Activated gamma-delta T cell treated with anti-CD3 and anti-CD28 coated beads, Interleukin-2, amount 50 U/mL, for 16 hours (primary cell): ENCODE data around the gene CRACR2A.

Experiments used
- DNase-seq: peaks from one replicate; pipeline ENCODE4 v3.0.0-alpha.2; 2020; ENCODE audit warnings: low read depth

Gene CRACR2A

DNA sequence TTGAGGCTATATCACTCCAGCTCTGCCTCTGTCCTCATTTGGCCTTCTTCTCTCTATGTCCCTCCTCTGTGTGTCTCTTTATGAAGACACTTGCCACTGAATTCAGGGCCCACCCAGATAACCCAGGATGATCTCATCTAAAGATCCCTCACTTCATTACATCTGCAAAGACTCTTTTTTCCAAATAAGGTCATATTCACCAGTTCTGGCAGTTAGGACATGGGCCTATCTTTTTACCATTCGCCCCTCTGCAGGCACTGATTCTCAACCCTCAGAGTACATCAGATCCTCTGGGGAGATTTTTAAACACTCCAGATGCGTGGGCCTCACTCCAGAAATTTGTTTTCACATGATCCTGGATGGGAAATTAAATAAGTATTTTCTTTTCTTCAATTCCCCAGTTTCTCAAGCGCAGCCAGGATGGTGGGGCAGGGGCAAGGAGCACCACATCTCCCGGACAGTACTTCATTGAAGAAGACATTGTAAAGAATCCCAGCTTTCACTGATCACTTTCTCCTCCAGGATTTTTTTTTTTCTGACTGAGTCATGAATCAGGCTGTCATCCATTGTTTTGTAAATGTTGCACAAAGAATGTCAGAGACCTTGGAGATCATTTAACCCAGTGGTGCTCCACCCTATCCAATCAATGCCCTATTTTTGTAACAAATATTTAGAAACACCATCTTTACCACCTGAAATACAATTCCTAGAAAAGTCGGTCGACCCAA lies 27.4 kb downstream of the CRACR2A start:
- no peak for DNase-seq

DNA sequence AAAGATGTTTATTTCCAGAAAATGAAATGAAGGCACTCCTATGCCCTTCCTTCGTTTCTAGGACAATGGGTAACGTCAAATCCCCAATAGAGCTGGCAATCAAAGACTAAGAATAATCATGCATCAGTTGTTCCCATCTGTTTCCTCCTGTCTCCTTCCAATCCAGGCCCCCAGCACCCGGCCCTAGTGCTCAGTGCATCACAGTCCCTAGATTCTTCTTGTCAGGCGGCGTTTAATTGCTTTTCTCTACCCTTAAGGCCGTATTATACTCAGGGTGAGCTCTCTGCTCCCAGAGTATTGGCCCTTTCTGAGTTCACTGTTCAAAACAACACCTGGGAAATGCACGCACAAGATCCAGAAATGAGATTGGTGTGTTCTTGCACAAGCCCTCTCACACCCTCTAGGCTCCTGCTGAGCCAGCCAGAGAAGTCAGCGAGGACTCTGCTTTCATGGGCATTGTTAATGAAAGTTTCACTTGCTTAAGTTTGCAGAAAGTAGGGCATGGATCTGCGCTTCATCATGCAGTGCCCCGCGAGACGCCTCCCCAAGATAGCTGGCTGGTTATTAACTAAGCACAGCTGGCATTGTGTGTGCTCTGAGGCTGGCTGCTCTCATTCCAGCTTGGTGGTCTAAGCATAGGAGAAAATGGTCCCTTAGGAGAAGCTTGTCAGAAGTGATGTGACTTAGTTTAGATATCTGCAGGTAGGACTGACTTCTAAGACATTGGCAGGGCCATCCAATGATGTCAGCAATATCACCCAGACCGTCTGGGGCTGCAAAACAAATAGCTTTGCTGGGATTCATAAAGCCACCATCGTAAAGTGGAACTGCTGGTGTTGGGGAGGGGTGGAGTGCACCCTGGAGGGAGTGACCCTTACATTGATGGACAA lies 28.7 kb downstream of the CRACR2A start:
- no peak for DNase-seq

DNA sequence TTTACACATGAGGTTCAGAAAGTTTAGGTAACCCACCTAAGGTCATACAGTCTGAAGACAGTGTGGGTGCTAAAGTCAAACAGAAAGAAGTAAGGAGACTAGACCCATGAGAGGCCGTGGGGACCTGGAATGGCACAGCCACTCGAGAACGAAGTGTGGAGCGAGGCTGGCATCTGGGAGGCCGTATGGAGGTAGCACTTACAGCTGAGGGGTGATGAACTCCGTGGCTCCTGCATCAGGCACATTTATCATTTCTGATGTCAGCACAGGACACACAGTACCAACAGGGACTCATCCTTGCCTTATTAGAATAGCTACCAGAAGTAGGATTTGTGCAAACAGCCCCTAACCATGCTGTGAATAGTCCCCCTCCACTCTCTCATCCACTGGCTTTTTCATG lies 30.5 kb downstream of the CRACR2A start:
- DNase-seq: no peak

DNA sequence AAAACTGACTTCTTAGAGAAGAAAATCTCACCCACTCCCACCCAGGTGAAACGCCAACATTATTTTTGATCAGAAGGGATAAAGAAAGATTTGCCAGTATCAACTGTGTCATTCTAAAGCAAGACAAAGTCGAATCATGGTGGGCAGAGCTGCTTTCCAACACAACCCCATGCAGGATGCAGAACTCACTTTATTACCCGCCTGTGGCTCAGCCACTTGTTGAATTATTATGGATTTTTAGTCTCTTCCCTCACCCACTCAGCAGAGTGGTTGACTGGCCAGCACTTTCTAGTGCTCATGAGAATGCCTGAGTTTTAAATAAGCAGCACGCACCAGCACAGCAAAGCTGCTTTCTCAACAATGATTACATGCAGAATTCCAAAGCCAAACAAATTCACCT lies 32.1 kb downstream of the CRACR2A start:
- DNase-seq: no peak

DNA sequence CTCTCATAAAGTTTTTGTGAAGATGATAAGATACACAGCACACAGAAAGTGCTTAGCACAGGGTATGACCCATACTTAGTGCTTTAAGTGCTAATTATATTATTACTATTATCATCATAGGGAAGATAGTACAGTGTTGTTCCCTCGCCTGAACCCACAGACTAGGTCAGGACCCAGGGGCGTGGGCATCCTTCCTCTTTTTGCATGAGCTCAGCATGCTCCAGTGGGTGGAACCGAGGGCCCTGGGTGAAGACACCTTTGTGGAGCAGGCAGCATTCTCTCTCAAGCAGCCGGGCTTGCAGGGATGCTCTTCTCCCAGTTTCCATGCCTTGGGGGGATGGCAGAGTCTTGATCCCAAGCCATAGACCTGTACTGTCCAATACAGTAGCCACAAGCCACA lies 34.8 kb downstream of the CRACR2A start:
- no peak for DNase-seq

DNA sequence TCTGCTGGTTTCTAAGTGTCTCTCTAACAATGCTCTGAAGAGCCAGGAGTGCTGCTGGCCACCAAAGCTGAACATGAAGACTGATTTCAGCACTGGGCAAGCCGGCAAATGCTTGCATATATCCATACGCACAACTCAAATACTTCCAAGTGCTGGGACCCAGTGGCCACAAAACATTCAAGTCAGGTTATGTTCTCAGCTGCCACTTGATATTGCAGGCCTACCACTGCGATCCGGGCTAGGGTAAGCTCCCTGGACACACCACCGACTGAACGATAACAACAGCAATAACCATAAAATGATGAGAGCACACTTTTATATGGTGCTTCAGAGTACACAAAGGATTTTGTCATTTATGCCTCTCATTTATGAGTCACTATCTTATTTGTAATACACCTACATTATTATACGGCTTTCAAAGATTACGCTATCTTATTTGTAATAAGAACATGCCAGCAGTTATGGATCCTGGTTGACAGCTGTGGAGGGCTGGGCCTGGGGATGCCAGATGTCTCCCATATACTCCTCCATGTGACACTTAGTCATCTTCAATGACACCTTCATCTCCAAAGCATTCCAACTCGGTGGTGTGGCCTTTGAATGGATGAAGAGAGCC lies 35.5 kb downstream of the CRACR2A start:
- DNase-seq: no peak

DNA sequence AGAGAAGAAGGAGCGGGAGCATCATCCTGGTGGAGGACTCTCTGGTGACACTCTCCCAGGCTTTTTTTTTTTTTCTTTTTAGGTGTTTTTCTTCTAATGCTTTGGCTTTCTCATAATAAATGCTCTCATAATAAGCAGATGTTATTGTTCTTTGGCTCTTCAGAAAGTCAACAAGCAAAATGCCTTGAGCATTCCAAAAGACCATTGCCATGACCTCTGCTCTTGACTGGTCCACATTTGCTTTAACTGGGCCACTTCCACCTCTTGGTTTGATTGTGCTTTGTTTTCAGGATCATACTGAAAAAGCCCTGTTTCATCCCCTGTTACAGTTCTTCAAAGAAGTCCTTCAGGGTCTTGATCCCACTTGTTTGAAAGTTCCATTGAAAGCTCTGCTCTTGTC lies 36.9 kb downstream of the CRACR2A start:
- no peak for DNase-seq

DNA sequence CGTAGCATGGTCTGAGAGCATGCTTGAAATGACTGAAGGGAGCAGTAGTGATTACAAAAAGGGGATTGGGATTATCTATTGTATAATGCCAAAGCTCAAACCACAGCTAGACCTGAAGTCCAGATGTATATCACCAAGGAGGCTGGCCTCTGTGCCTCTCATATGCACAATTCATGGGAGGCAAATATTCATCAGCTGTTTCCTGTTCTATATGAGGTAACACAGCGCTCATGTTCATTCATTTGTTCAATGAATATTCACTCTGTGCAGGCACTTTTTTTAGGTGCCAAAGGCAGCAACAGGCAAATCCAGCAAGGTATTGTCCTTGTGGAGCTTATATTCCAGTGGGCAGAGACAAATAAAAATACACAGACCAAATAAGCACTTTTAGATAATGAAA lies 39.0 kb downstream of the CRACR2A start:
- DNase-seq: no peak

DNA sequence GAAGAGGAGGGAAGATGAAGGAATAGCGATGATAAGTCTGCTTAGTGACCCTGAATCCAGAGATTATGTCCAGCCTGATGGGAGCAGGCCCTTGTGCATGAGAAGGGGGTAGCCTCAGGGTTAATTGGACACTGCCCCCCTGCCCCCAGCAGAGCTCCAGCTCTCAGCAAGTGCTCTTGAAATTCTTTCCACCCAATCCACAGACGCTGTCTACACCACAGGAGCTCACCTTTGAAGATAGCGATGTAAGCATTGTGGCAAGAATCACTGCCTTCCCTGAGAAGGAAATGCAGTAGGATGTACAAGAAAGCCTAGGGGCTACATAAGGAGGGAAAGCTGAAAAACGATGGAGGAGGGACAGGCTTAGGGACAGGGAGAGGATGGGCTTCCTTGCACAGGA lies 39.4 kb downstream of the CRACR2A start:
- no peak for DNase-seq

DNA sequence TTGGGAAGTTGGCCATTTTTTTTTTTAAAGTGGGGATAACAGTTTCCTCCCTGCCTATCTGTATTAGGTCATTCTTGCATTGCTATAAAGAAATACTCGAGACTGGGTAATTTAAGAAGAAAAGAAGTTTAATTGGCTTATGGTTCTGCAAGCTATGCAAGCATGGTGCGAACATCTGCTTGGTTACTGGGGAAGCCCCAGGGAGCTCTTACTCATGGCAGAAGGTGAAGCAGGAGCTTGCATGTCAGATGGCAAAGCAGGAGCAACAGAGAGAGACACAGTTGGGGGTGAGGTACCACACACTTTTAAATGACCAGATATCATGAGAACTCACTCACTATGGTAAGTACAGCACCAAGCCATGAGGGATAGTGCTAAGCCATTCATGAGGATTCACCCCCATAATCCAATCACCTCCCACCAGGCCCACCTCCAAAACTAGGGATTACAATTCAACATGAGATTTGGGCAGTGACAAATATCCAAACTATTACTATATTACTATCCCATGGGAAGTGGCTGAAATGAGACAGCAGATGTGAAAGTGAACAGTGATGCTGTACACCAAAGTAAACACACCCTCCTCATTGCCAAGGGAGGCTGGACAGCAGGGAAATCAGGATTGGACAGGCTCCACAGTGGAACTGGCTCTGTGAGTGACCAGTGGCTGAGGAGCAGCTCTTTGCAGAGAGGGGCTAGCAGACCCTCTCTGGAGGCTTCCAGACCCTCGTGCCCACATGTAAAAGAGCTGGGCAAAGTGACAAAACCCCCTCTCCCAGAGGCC lies 40.5 kb downstream of the CRACR2A start:
- no peak for DNase-seq

DNA sequence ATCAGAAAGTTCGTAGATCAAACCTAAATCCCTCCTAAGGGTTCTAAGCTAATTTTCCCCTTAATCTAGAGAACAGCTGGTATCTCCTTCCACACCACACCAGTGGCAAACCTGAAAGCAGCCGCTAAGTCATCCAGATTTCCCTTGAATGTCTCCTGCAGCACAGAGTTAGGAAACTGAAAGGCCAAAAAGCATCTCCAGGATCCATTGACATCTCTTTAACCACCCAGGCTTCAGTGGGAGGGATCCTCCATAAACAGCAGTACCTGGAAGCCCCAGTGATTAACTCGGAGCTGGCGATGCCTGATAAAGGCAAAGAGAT lies 47.6 kb downstream of the CRACR2A start:
- no peak for DNase-seq

DNA sequence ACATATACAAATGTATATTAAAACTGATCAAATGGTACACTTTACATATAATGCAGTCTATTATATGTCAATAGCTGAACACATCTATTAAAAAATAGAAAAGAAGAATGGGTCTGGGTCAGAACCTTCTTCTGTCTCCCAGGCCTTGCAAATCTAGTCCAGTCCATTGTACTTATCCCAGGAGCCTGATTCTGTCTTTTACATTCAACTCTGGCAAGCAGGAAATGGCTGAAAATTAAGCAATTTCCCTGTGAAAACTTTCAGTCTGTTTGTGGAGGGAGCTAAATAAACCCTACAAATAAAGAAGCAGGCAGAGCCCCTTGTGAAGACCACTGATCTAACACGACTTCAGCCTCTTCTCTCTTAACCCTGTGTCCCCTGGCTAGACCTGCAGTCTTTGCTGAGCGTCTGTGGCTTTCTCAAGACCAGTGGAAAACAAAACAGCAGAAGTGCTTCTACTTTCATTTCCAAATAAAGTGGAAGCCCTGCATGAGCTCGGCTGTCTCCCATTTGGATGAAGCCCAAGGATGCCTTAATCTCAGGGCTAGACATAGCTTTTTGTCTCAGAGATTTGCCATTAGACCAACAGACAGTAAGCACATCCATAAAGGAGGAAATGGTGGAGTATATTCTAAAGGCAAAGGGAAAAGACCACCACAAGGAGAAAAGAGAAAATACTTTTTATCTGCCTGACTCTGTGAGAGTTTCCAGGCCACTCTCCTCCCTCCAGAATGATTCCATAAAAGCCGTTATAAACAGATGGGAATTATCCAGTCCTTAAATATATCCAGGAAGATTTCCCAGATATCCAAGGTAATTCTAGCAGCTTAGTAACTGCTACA lies 48.2 kb downstream of the CRACR2A start:
- no peak for DNase-seq

DNA sequence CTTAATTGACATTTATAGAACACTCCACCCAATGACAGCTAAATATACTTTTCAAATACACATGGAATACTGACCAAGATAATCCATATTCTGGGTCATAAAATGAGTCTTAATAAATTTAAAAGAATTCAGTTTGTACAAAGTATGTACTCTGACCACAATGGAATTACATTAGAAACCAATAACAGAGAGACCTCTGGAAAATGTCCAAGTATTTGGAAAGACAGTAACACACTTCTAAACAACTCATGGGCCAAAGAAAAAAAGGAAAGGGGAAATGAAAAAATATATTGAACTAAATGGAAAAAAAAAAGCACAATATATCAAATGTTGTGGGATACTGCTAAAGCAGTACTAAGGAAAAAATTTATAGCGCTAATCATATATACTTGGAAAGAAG lies 52.0 kb downstream of the CRACR2A start:
- no peak for DNase-seq

DNA sequence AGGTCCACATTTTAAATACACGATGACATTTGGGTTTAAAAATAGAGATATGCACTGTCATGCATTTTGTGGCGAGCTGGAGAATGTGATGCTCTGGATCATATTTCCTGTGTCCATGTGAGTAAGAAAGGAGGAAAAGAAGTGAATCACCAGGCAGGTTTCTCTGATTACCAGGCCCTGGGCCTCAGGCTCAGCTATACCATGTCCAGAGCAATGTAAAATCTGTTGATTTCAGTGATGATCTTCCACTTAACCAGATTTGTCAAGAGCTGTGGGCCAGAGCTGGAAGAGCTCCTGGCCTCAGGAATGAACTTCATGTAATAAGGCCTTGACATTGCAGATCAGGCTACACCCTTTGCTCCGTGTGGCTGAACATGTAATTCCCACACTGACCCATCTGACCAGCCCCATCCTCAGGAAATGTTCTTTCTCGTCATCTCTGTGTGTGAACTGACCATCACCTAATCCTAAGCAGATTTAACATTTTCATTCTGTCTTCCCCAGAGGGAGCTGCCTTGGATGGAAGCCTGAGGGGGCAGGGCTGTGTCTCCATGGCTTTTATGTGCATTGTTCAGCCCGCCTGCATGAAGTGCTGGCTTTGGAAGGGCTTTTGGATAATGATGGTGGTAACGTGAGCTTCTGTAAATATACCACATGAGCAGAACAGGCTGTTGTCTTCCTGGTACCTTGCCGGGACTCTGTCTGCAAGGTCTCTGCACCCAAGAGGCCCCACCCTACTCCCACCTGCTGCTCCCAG lies 54.5 kb downstream of the CRACR2A start:
- no peak for DNase-seq

DNA sequence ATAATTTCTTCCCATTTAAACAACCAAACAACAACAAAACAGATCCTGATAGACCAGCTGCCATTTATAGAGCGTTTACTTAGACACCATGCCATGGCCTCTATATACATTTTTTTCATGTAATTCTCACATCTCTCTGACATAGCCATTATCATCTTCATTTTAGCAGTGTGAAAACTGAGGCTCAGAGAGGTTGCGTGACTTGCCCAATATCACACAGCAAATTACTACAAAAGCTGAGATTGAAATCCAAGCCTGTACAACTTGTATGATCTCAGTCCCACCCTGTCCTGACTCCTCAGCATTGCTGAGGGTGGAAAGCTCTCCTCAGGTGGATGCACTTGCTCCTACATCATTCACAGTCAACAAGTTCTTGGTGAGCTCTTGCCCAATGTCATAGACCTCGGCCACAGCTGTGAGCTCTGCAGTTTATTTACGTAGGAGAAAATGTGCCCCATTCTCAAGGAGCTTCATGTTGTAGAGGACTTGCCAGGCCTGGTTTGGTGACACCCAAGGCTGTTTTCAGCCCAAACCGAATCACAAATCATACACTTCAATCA lies 55.5 kb downstream of the CRACR2A start:
- no peak for DNase-seq

DNA sequence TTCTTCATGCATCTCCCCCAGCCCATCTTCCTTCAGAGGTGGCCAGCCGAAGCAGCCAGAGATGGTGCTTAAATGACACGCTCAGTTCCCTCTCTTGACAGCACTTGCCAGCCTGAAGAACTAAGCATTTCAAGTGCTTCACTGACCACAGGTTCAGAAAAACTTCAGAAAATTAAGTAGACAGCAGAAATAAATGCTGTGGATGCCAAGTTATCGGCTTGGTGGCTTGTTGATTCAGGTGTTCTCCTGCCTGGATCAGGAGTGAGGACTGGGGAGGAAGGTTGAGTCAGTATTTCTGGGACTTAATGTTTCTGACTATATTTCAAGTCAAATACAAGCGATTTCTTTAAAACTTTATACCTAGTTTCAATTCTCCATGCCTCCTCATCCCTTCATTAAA lies 58.2 kb downstream of the CRACR2A start:
- DNase-seq: no peak

DNA sequence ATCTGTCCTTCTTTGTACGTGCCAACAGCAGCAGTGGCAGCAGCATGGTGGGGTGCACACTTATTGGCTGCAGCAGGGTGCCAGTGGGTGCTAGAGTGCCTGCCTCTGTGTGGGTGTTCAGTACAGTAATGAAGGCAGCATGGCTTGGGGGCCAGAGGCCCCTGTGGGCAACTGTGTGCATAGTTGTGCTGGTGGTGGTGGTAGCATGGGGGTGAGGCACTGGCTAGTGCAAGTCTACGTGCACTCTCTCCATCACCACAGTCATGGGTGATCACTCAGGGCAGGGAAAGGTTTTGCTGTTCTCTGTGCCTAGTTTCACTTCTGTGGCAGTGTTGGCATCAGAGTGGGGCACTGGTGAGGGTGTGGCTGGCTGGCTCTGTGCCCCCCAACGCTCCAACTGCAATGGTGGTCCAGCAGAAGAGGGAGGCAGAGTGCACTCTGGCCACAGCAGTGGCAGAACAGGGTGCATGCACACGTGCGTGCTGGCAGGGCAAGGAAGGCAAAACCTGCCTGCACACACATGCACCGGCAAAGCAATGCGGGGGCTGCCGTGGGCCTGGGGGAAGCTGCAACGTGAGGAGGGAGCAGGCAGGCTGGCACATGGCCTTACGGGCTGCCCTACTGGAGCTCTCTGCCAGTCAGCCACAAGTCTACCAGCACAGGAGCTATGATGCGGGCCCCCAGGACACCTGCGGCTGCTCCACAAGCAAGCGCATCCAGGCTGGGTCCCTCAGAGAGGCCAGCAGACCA lies 60.1 kb downstream of the CRACR2A start:
- no peak for DNase-seq

DNA sequence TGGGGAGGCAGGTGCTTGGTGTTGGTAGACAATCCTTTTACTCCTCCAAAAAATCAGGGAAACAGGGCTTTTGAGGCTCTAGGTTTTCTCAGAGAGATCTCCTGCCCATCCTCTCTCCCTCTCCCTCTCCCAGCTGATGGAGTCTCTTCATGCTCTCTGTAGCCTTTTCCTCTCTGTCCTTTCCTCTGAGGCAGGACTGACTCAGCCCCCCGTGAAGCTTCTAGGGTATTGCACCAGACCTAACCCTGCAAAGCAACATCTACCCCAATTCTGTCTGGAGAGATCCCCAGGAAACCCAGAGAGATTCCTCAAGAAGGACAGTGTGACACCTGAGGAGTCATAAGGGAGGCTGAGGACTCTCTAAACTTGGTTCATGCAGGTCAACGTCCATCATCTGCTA lies 66.4 kb downstream of the CRACR2A start:
- no peak for DNase-seq

DNA sequence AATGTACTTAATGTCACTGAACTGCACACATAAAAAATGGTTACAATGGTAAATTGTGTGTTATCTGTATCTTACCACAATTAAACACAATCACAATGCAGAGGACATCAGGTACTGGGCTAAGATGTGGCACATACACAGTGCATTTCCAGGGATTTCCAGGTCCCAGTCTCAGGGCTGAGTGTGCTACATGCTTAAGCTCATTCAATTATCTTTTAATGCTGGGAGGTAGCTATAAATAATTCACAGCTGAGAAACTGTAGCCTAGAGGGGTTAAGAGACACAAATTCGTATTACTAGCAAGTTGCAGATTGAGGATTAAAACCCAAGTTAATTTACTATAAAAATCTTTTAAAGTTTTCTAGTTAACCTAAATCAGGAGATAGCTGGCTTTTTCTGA lies 67.1 kb downstream of the CRACR2A start:
- DNase-seq: no peak
